H1 (cell line): ENCODE data around the gene HAUS2. TPM values are rescaled to one million over a fixed set of nuclear protein-coding genes. Genes with fewer than 3 reads are reported as not detected.

ENCODE experiments used
- ASH2L ChIP-seq: fragments of 200-600, 300-600 bp; sonication (generic); IDR thresholded peaks from one replicate; pipeline ENCODE4 v1.7.1; 2017; ENCODE audit warnings: low read length
- CEBPB ChIP-seq: IDR thresholded peaks from 2 replicates; pipeline ENCODE4 v1.6.1; 2012; ENCODE audit warnings: low read depth, low read length
- FOSL1 ChIP-seq: IDR thresholded peaks from 2 replicates; pipeline ENCODE4 v1.6.1; 2011; ENCODE audit warnings: mild to moderate bottlenecking, low read depth, low read length, moderate library complexity; ENCODE audit not compliant: insufficient read depth
- GABPA ChIP-seq: IDR thresholded peaks from 2 replicates; pipeline ENCODE4 v1.6.1; 2011; ENCODE audit warnings: mild to moderate bottlenecking, low read length, moderate library complexity, borderline replicate concordance; ENCODE audit not compliant: insufficient read depth
- JUN ChIP-seq: IDR thresholded peaks from 2 replicates; pipeline ENCODE4 v1.6.1; 2011; ENCODE audit warnings: low read depth, mild to moderate bottlenecking, improper control_type of control experiment, low read length
- JUND ChIP-seq: IDR thresholded peaks from 2 replicates; pipeline ENCODE4 v1.6.1; 2011; ENCODE audit warnings: mild to moderate bottlenecking, improper control_type of control experiment, low read length
- MAFK ChIP-seq: IDR thresholded peaks from 2 replicates; pipeline ENCODE4 v1.6.1; 2012; ENCODE audit warnings: low read depth, mild to moderate bottlenecking, improper control_type of control experiment, low read length
- POLR2AphosphoS5 ChIP-seq: IDR thresholded peaks from 2 replicates; pipeline ENCODE4 v1.6.1; 2011; ENCODE audit warnings: low read depth, low read length
- SRF ChIP-seq: IDR thresholded peaks from 2 replicates; pipeline ENCODE4 v1.6.1; 2011; ENCODE audit warnings: mild to moderate bottlenecking, low read depth, low read length, moderate library complexity
- TBP ChIP-seq: IDR thresholded peaks from 2 replicates; pipeline ENCODE4 v1.6.1; 2011; ENCODE audit warnings: low read depth, low read length, improper control_type of control experiment
- polyA plus RNA-seq, 7 experiments: library from polyadenylated mRNA; depleted of rRNA in 3 of 7; stranded (reverse) in 5 of 7; unstranded in 2 of 7; fragments of >200 nt in 5 of 7; fragments of 200-250 nt in 2 of 7; gene quantifications; 1 replicate in 5 of 7; 2 replicates in 1 of 7; 4 replicates in 1 of 7; pipeline versions ENCODE4 v1.2.1 to v1.2.3, GENCODE V29; 2011 to 2013; ENCODE audit warnings: missing spikeins in 2 of 7, mixed read lengths in 2 of 7
- total RNA-seq: library from RNA; stranded (reverse); fragmentation: NEBNext Ultra II Directional; extraction: Animal tissue kit (Norgen Biotek cat#: 25700); gene quantifications from 2 replicates; pipeline ENCODE4 v1.2.1, GENCODE V29; 2021
- TF ChIP-seq, protein P1 (sequence below): fragments of 300-600 bp; sonication (generic); IDR thresholded peaks from 2 replicates; pipeline ENCODE4 v1.7.1; 2012; ENCODE audit warnings: low read length, moderate library complexity, mild to moderate bottlenecking, inconsistent platforms; ENCODE audit not compliant: insufficient replicate concordance

The HAUS2 gene
- total and polyA plus RNA-seq, 2 of the 8 experiments (the other 6 are each of a cell fraction or from before 2014, with no cell fraction given), result 12.1 to 33.5 TPM

DNA sequence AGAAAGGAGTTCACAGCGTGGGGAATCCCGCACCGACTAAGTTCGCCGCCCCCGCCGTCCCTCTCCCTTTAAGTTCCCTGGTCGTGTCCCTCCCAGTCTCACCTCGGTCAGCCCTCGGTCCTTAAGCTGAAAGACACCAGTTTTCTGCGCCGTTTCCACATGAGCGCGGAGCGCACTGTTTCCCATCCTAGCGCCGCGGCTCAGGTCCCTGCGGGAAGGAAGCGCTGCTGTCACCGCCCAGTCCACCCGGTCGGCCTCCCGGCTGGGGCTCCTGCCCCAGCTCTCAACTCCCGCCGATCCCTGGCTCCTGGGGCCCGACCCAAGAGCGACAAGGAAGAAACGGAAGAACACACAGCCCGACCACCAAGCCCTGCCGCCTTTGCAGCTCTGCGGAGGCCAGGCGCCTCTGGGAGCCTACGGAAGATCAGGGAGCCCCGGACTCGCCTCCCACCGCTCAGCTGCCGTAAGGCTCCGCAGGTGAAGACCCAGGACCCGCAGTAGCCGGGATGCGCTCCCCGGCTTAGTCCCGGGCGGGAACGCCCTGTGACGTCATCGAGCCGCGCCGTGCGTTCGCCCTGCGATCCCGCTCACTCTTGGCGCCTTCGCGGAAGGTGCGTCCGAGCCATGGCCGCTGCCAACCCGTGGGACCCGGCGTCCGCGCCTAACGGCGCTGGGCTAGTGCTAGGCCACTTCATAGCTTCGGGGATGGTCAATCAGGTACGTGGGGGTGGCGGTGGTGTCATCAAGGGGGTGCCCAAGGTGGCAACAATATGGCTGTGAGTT lies at the start of gene HAUS2, which contains the start of gene LRRC57 (continued):
- TF ChIP-seq, protein P1, sequence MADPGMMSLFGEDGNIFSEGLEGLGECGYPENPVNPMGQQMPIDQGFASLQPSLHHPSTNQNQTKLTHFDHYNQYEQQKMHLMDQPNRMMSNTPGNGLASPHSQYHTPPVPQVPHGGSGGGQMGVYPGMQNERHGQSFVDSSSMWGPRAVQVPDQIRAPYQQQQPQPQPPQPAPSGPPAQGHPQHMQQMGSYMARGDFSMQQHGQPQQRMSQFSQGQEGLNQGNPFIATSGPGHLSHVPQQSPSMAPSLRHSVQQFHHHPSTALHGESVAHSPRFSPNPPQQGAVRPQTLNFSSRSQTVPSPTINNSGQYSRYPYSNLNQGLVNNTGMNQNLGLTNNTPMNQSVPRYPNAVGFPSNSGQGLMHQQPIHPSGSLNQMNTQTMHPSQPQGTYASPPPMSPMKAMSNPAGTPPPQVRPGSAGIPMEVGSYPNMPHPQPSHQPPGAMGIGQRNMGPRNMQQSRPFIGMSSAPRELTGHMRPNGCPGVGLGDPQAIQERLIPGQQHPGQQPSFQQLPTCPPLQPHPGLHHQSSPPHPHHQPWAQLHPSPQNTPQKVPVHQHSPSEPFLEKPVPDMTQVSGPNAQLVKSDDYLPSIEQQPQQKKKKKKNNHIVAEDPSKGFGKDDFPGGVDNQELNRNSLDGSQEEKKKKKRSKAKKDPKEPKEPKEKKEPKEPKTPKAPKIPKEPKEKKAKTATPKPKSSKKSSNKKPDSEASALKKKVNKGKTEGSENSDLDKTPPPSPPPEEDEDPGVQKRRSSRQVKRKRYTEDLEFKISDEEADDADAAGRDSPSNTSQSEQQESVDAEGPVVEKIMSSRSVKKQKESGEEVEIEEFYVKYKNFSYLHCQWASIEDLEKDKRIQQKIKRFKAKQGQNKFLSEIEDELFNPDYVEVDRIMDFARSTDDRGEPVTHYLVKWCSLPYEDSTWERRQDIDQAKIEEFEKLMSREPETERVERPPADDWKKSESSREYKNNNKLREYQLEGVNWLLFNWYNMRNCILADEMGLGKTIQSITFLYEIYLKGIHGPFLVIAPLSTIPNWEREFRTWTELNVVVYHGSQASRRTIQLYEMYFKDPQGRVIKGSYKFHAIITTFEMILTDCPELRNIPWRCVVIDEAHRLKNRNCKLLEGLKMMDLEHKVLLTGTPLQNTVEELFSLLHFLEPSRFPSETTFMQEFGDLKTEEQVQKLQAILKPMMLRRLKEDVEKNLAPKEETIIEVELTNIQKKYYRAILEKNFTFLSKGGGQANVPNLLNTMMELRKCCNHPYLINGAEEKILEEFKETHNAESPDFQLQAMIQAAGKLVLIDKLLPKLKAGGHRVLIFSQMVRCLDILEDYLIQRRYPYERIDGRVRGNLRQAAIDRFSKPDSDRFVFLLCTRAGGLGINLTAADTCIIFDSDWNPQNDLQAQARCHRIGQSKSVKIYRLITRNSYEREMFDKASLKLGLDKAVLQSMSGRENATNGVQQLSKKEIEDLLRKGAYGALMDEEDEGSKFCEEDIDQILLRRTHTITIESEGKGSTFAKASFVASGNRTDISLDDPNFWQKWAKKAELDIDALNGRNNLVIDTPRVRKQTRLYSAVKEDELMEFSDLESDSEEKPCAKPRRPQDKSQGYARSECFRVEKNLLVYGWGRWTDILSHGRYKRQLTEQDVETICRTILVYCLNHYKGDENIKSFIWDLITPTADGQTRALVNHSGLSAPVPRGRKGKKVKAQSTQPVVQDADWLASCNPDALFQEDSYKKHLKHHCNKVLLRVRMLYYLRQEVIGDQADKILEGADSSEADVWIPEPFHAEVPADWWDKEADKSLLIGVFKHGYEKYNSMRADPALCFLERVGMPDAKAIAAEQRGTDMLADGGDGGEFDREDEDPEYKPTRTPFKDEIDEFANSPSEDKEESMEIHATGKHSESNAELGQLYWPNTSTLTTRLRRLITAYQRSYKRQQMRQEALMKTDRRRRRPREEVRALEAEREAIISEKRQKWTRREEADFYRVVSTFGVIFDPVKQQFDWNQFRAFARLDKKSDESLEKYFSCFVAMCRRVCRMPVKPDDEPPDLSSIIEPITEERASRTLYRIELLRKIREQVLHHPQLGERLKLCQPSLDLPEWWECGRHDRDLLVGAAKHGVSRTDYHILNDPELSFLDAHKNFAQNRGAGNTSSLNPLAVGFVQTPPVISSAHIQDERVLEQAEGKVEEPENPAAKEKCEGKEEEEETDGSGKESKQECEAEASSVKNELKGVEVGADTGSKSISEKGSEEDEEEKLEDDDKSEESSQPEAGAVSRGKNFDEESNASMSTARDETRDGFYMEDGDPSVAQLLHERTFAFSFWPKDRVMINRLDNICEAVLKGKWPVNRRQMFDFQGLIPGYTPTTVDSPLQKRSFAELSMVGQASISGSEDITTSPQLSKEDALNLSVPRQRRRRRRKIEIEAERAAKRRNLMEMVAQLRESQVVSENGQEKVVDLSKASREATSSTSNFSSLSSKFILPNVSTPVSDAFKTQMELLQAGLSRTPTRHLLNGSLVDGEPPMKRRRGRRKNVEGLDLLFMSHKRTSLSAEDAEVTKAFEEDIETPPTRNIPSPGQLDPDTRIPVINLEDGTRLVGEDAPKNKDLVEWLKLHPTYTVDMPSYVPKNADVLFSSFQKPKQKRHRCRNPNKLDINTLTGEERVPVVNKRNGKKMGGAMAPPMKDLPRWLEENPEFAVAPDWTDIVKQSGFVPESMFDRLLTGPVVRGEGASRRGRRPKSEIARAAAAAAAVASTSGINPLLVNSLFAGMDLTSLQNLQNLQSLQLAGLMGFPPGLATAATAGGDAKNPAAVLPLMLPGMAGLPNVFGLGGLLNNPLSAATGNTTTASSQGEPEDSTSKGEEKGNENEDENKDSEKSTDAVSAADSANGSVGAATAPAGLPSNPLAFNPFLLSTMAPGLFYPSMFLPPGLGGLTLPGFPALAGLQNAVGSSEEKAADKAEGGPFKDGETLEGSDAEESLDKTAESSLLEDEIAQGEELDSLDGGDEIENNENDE, result no peak
- TF ChIP-seq JUN, result no peak
- TF ChIP-seq ASH2L, result peak; percentile 89
- TF ChIP-seq POLR2AphosphoS5, result peak; percentile 91
- peak; percentile 69 for TF ChIP-seq SRF
- no peak for TF ChIP-seq CEBPB
- TF ChIP-seq TBP, result peak; percentile 84
- no peak; the same call in 1 of the 2 replicates for TF ChIP-seq GABPA
- TF ChIP-seq FOSL1, result no peak
- peak; percentile 93 for TF ChIP-seq JUND
- no peak for TF ChIP-seq MAFK
